ENCODE data around the gene REV3L.

The REV3L gene

DNA sequence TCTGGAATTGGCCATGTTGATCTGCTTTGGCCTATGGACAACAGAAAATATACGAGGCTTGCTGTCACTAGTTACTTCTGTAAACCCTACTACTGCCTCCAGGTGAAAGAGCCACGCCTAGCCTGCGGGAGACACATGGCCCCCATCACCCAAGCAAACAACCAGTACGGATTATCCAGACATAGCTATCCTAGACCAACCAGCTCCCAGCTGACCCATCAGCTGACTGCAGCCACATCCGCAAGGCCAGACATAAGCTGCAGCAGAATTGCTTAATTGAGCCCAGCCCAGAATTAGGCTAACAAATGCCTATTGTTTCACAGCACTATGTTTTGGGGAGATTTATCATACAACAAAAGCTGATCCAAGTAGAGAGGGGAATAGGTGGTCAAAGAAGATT, 13.5 kb downstream of the REV3L start:
- no peak overlapping the region for H3K4me3 ChIP-seq (ENCODE audit: low read length, poor library complexity, severe bottlenecking)
- no peak overlapping the region for H2AFZ ChIP-seq (ENCODE audit: low read length)
- TF ChIP-seq EZH2phosphoT487 (IDR thresholded peaks at IDR 0.05; ENCODE audit: borderline replicate concordance) = no peak
- TF ChIP-seq, protein P1, sequence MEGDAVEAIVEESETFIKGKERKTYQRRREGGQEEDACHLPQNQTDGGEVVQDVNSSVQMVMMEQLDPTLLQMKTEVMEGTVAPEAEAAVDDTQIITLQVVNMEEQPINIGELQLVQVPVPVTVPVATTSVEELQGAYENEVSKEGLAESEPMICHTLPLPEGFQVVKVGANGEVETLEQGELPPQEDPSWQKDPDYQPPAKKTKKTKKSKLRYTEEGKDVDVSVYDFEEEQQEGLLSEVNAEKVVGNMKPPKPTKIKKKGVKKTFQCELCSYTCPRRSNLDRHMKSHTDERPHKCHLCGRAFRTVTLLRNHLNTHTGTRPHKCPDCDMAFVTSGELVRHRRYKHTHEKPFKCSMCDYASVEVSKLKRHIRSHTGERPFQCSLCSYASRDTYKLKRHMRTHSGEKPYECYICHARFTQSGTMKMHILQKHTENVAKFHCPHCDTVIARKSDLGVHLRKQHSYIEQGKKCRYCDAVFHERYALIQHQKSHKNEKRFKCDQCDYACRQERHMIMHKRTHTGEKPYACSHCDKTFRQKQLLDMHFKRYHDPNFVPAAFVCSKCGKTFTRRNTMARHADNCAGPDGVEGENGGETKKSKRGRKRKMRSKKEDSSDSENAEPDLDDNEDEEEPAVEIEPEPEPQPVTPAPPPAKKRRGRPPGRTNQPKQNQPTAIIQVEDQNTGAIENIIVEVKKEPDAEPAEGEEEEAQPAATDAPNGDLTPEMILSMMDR (conservative IDR thresholded peaks at IDR 0.05; ENCODE audit: low read length) = no peak
- H4K20me1 ChIP-seq (ENCODE audit: insufficient read depth, low read length, poor library complexity, severe bottlenecking) = peaks cover 31% of the 10 kb centered on the region
- no peaks in the 10 kb centered on the region for H3K9me2 ChIP-seq (replicated peaks; ENCODE audit: low read depth, low read length)
- no peaks in the 10 kb centered on the region for H3K9me3 ChIP-seq (ENCODE audit: insufficient read depth, low read depth, low read length)
- H3K4me2 ChIP-seq (ENCODE audit: low read depth, low read length, poor library complexity, severe bottlenecking) = no peak overlapping the region
- 0 out of 2 replicates have a peak, but pooled peaks cover 4% of the 10 kb centered on the region for H3F3A ChIP-seq (ENCODE audit: low read depth)
- H3K27me3 ChIP-seq (ENCODE audit: insufficient read depth, low read length, poor library complexity, severe bottlenecking) = no peaks in the 10 kb centered on the region
- peaks cover 24% of the 10 kb centered on the region for H3K4me1 ChIP-seq (ENCODE audit: insufficient read depth, low read length, poor library complexity, severe bottlenecking)
- peaks cover 4% of the 10 kb centered on the region; the same call in 1 of the 2 replicates for H3K36me3 ChIP-seq (ENCODE audit: insufficient read depth, low read length)
- H3K79me2 ChIP-seq (ENCODE audit: insufficient read depth, low read length) = peaks cover 86% of the 10 kb centered on the region
- no peak overlapping the region for H3K9ac ChIP-seq (ENCODE audit: low read depth, low read length, poor library complexity, severe bottlenecking)

DNA sequence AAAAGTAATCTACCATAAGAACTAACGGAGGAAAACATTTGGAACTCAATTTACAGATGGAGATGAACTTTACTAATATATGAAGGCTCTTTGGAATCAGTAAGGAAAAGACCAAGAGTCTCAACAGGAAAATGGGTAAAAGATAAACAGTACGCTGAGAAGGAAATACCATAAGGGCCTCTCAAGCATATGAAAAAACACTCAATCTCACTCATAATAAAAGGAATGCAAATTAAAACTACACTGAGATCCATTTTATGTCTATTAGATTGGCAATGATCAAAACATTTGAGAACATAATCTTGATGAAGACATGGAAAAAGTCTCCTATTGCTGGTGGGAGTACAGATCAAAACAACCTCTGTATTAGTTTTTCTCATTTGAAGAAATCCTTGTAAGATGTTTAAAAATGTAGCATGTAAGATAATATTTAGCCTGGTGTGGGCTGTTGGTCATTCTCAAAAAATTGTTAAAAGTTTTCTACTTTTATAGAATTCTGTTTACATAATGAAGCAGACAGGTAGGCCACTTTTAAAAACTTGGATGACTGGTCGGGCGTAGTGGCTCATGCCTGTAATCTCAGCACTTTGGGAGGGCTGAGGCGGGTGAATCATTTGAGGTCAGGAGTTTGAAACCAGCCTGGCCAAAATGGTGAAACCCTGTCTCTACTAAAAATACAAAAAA, 14.5 kb downstream of the REV3L start:
- TF ChIP-seq, protein P1 (conservative IDR thresholded peaks at IDR 0.05; ENCODE audit: low read length) = no peak
- TF ChIP-seq EZH2phosphoT487 (IDR thresholded peaks at IDR 0.05; ENCODE audit: borderline replicate concordance) = no peak
- Histone ChIP-seq H3K4me3 (ENCODE audit: low read length, poor library complexity, severe bottlenecking) (no peak overlapping the region), H3F3A (ENCODE audit: low read depth) (0 out of 2 replicates have a peak, but pooled peaks cover 4% of the 10 kb centered on the region), H3K9ac (ENCODE audit: low read depth, low read length, poor library complexity, severe bottlenecking) (no peak overlapping the region), H3K79me2 (ENCODE audit: insufficient read depth, low read length) (peaks cover 84% of the 10 kb centered on the region), H3K36me3 (ENCODE audit: insufficient read depth, low read length) (peaks cover 4% of the 10 kb centered on the region; the same call in 1 of the 2 replicates), H4K20me1 (ENCODE audit: insufficient read depth, low read length, poor library complexity, severe bottlenecking) (peaks cover 36% of the 10 kb centered on the region), H2AFZ (ENCODE audit: low read length) (no peak overlapping the region), H3K4me2 (ENCODE audit: low read depth, low read length, poor library complexity, severe bottlenecking) (no peak overlapping the region), H3K9me2 (replicated peaks; ENCODE audit: low read depth, low read length) (no peaks in the 10 kb centered on the region), H3K27me3 (ENCODE audit: insufficient read depth, low read length, poor library complexity, severe bottlenecking) (no peaks in the 10 kb centered on the region), H3K9me3 (ENCODE audit: insufficient read depth, low read depth, low read length) (no peaks in the 10 kb centered on the region), H3K4me1 (ENCODE audit: insufficient read depth, low read length, poor library complexity, severe bottlenecking) (peaks cover 20% of the 10 kb centered on the region)

DNA sequence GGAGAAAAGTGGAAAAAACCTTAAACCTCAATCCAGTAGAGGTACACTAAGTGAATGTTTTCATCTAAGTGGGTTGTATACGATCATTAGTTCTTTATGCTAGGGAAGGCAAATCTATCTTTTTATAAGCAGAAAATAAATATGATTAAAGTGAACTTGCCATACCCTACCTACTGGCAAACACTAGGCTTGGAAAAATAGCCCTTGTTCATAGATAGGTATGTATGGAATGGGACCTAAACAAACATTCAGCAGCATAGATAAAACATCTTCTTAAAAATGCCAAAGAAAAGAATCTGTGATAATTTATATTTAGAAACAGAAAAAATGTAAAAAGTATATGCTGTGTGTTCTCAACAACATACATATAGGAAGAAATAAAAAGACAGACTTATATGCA, 18.8 kb downstream of the REV3L start:
- Histone ChIP-seq H3K4me1 (ENCODE audit: insufficient read depth, low read length, poor library complexity, severe bottlenecking) (peaks cover 11% of the 10 kb centered on the region), H4K20me1 (ENCODE audit: insufficient read depth, low read length, poor library complexity, severe bottlenecking) (peaks cover 14% of the 10 kb centered on the region), H3K36me3 (ENCODE audit: insufficient read depth, low read length) (peaks cover 18% of the 10 kb centered on the region), H3K4me3 (ENCODE audit: low read length, poor library complexity, severe bottlenecking) (no peak overlapping the region), H3F3A (ENCODE audit: low read depth) (0 out of 2 replicates have a peak, but pooled peaks cover 4% of the 10 kb centered on the region), H3K9me3 (ENCODE audit: insufficient read depth, low read depth, low read length) (peaks cover under 1% of the 10 kb centered on the region; the same call in 1 of the 2 replicates), H3K9me2 (replicated peaks; ENCODE audit: low read depth, low read length) (no peaks in the 10 kb centered on the region), H3K79me2 (ENCODE audit: insufficient read depth, low read length) (peaks cover 88% of the 10 kb centered on the region), H3K9ac (ENCODE audit: low read depth, low read length, poor library complexity, severe bottlenecking) (no peak overlapping the region), H3K4me2 (ENCODE audit: low read depth, low read length, poor library complexity, severe bottlenecking) (no peak overlapping the region), H3K27me3 (ENCODE audit: insufficient read depth, low read length, poor library complexity, severe bottlenecking) (no peaks in the 10 kb centered on the region), H2AFZ (ENCODE audit: low read length) (no peak overlapping the region)
- TF ChIP-seq, protein P1 (conservative IDR thresholded peaks at IDR 0.05; ENCODE audit: low read length) = no peak
- no peak for TF ChIP-seq EZH2phosphoT487 (IDR thresholded peaks at IDR 0.05; ENCODE audit: borderline replicate concordance)

Measured in Loucy (cell line).